Measurements from ENCODE around the gene LRFN4. TPM values are rescaled to one million over a fixed set of nuclear protein-coding genes. Genes with fewer than 3 reads are reported as not detected.
A peak's percentile ranks its signal among the peaks of the same experiment; 100 is the strongest.

LRFN4 gene
- total and polyA plus RNA-seq, 2 of the 13 experiments (the other 11 are each of a cell fraction or from before 2014, with no cell fraction given) = 1.3 to 6.8 TPM

DNA sequence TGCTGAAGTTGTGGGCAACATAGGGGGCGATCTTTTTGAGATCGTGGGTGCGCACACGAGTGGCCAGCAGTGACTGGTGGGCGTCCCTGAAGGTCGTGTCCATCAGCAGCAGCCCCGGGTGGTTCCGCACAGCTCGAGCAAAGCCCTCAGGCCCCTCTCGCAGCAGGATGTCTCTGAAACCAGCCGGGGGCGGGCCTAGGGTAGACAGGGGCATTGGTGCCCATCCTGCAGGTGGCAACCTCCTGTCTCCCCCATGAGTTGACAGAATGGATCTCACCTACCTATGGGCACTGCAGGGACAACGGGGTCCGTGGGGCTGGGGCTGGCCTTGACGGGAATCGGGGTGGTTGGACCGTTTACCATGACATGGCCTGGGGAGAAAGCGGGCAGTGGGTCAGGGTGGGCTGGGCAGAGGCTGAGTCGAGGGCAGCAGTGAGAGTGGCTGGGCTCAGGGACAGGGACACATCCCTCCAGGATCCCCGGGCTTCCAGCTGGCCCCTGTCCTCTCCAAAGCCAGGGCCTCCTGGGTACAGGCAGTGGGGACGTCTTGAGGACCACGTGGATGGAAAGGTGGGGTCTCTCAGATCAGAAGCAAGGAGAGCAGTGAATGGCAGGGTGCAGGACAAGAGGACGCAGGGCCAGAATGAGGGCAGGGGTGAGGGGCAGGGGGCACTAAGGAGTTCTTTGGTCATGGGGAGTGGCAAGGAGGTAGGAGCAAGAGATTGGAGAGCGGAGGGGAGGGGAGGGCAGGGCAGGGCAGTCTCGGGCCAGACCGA is 4.2 kb upstream of the LRFN4 start:
- no peak for ATAC-seq
- Histone ChIP-seq H3K4me3 (replicated peaks in 1 of 3; ENCODE audit: insufficient read depth in 1 of 3, low read depth in 2 of 3, low read length in 3 of 3) (no peak overlapping the region), H3K27me3 (ENCODE audit: control insufficient read depth in 1 of 2, insufficient read depth in 2 of 2, low read length in 2 of 2) (no peaks in the 10 kb centered on the region), H3K9me3 (ENCODE audit: low read length) (no peaks in the 10 kb centered on the region), H3K27ac (ENCODE audit: extremely low read length, insufficient read depth, low read length) (no peak overlapping the region), H2AFZ (ENCODE audit: low read length) (no peak overlapping the region), H3K36me3 (replicated peaks in 1 of 2; ENCODE audit: control insufficient read depth in 1 of 2, insufficient read depth in 2 of 2, low read length in 2 of 2) (peaks cover 21 to 29% of the 10 kb centered on the region in 2 experiments; a peak in 4 of 5 replicates), H3K4me2 (ENCODE audit: low read depth, low read length) (no peak overlapping the region), H3K9ac (ENCODE audit: insufficient read depth, low read depth, low read length) (no peak overlapping the region), H4K20me1 (ENCODE audit: insufficient read depth, low read length) (no peaks in the 10 kb centered on the region), H3K79me2 (ENCODE audit: insufficient read depth, low read length) (no peaks in the 10 kb centered on the region), H3K4me1 (ENCODE audit: insufficient read depth, low read length) (peaks cover 11% of the 10 kb centered on the region)
- no peak for FAIRE-seq
- ChIA-PET POLR2A (interaction anchor here (1.1 to 1.4 kb wide), 2 partner anchors 9 to 10 kb away, joined by 4 to 5 read pairs; no protein-coding TSS in a partner anchor), CTCF (ENCODE audit: low intra/inter-chr PET ratio, low total read pairs) (no interaction called here)
- TF ChIP-seq THAP11 (CRISPR knock-in tag; IDR thresholded peaks at IDR 0.05) = no peak
- peak; percentile 77 for TF ChIP-seq AGO2 (optimal IDR thresholded peaks at IDR 0.05; ENCODE audit: low read depth, low read length)
- TF ChIP-seq HNRNPL (IDR thresholded peaks at IDR 0.05; ENCODE audit: low read depth, low read length) = 0 out of 2 replicates have a peak, but pooled peaks have one; percentile 41
- TF ChIP-seq, protein P1, sequence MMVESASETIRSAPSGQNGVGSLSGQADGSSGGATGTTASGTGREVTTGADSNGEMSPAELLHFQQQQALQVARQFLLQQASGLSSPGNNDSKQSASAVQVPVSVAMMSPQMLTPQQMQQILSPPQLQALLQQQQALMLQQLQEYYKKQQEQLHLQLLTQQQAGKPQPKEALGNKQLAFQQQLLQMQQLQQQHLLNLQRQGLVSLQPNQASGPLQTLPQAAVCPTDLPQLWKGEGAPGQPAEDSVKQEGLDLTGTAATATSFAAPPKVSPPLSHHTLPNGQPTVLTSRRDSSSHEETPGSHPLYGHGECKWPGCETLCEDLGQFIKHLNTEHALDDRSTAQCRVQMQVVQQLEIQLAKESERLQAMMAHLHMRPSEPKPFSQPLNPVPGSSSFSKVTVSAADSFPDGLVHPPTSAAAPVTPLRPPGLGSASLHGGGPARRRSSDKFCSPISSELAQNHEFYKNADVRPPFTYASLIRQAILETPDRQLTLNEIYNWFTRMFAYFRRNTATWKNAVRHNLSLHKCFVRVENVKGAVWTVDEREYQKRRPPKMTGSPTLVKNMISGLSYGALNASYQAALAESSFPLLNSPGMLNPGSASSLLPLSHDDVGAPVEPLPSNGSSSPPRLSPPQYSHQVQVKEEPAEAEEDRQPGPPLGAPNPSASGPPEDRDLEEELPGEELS (CRISPR knock-in tag; IDR thresholded peaks at IDR 0.05) = no peak
- TF ChIP-seq, protein P2, sequence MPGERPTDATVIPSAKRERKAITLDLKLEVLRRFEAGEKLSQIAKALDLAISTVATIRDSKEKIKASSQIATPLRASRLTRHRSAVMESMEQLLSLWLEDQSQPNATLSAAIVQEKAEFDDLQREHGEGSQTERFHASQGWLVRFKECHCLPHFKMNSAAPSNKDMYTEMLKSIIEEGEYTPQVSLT (CRISPR knock-in tag; IDR thresholded peaks at IDR 0.05; ENCODE audit: borderline replicate concordance, low read depth) = no peak
- TF ChIP-seq MAFG (CRISPR knock-in tag; IDR thresholded peaks at IDR 0.05) = no peak
- no peak for DNase-seq (ENCODE audit: low spot score)
- intact Hi-C loops (cut with micrococcal nuclease; ENCODE audit: unreplicated experiment) (no loop called here), in situ Hi-C loops (cut with HindIII; ENCODE audit: extremely low pct_ligation_motif_present, low pct_unique_long_range_greater_than_20kb) (no loop called here)
- BruUV-seq (replicated peaks) = no TSS peak
- WGBS (ENCODE audit: low lambda C conversion rate) = 95% methylated on average over 12 of the region's 26 CpGs
